HG03159 (cell line): ENCODE data around the gene P3H1.
A peak's percentile ranks its signal among the peaks of the same experiment; 100 is the strongest.
"Not testable (repeated sequence)": the region's sequence is repeated elsewhere in the genome, so short reads cannot be mapped to it uniquely, and the experiment has no call there.

Experiments
- ATAC-seq: cut with Tn5 transposase; IDR thresholded peaks from one replicate; pipeline ENCODE4 v1.9.1; 2021; ENCODE audit warnings: mild to moderate bottlenecking, moderate library complexity; ENCODE audit not compliant: unreplicated experiment

Gene P3H1

GRCh38 chr1:42773420-42773819 is 6.6 kb upstream of the P3H1 start:
- no peak for ATAC-seq

GRCh38 chr1:42769811-42770210 is 3.0 kb upstream of the P3H1 start:
- ATAC-seq: no peak

GRCh38 chr1:42768172-42768571 is 1.3 kb upstream of the P3H1 start:
- ATAC-seq: no peak

- peak; percentile 24 for ATAC-seq
Observed at GRCh38 chr1:42767510-42768000, 727 bp upstream of the P3H1 start.

- peak; percentile 24 for ATAC-seq
Observed at GRCh38 chr1:42765832-42766740, 742 bp downstream of the P3H1 start.

- ATAC-seq: no peak
Observed at GRCh38 chr1:42765269-42765668, 1.6 kb downstream of the P3H1 start.

- no peak for ATAC-seq
Observed at GRCh38 chr1:42762269-42762668, 4.6 kb downstream of the P3H1 start.

- no peak for ATAC-seq
Observed at GRCh38 chr1:42761567-42761966, 5.3 kb downstream of the P3H1 start.

- no peak for ATAC-seq
Observed at GRCh38 chr1:42759114-42759513, 7.7 kb downstream of the P3H1 start.

- no peak for ATAC-seq
Observed at GRCh38 chr1:42758641-42759040, 8.2 kb downstream of the P3H1 start.

GRCh38 chr1:42757892-42758275 is 8.9 kb downstream of the P3H1 start:
- ATAC-seq: no peak

GRCh38 chr1:42756956-42757891 is 9.6 kb downstream of the P3H1 start:
- no peak for ATAC-seq

- no peak for ATAC-seq
Observed at GRCh38 chr1:42753070-42753469, 13.8 kb downstream of the P3H1 start.

- no peak for ATAC-seq
Observed at GRCh38 chr1:42752284-42752683, 14.5 kb downstream of the P3H1 start.

GRCh38 chr1:42751511-42752070 is 15.2 kb downstream of the P3H1 start:
- ATAC-seq: not testable (repeated sequence)

- no peak for ATAC-seq
Observed at GRCh38 chr1:42750041-42750440, 16.8 kb downstream of the P3H1 start.

GRCh38 chr1:42748461-42749410 is 18.1 kb downstream of the P3H1 start:
- no peak for ATAC-seq

GRCh38 chr1:42748021-42748420 is 18.8 kb downstream of the P3H1 start:
- ATAC-seq: no peak

- ATAC-seq: no peak
Observed at GRCh38 chr1:42747125-42747524, 19.7 kb downstream of the P3H1 start.
